Measurements from ENCODE around the gene SSNA1. TPM values are rescaled to one million over a fixed set of nuclear protein-coding genes. Genes with fewer than 3 reads are reported as not detected.

SSNA1 gene
- total and polyA plus RNA-seq, 9 of the 15 experiments (the other 6 are each of a cell fraction or from before 2014, with no cell fraction given): 1.9 to 130 (median 57.1) TPM

GRCh38 chr9:137236238-137236935 lies 47.9 kb downstream of the SSNA1 start (continued):
- TF ChIP-seq POLR2AphosphoS5 (IDR thresholded peaks at IDR 0.05; ENCODE audit: control insufficient read depth, insufficient read depth, low read depth, low read length): peak; percentile 62
- no peak for TF ChIP-seq SREBF1 (IDR thresholded peaks at IDR 0.05; ENCODE audit: borderline replicate concordance, low read depth, low read length)
- TF ChIP-seq ZNF253 (CRISPR knock-in tag; conservative IDR thresholded peaks at IDR 0.05): no peak
- peak; percentile 13; the same call in 1 of the 2 replicates for TF ChIP-seq KLF6 (CRISPR knock-in tag; IDR thresholded peaks at IDR 0.05; ENCODE audit: borderline replicate concordance)
- TF ChIP-seq KLF10 (CRISPR knock-in tag; IDR thresholded peaks at IDR 0.05): no peak
- TF ChIP-seq NELFE (IDR thresholded peaks at IDR 0.05; ENCODE audit: insufficient read depth, insufficient read length): no peak
- TF ChIP-seq RCOR1 (IDR thresholded peaks at IDR 0.05; ENCODE audit: borderline replicate concordance in 1 of 2, low read depth in 2 of 2, low read length in 2 of 2): peak in 1 of 2 experiments; percentile 79; a peak in 3 of 4 replicates
- peak; percentile 49 for TF ChIP-seq NEUROD1 (IDR thresholded peaks at IDR 0.05; ENCODE audit: borderline replicate concordance, low read depth, low read length, partially characterized antibody)
- peak; percentile 48; the same call in 1 of the 2 replicates for TF ChIP-seq ZKSCAN1 (IDR thresholded peaks at IDR 0.05; ENCODE audit: low read depth, low read length)
- peak; percentile 97 to 99 for TF ChIP-seq MAZ (CRISPR knock-in tag; conservative IDR thresholded peaks at IDR 0.05 in 1 of 2, IDR thresholded peaks at IDR 0.05 in 1 of 2)
- peak; percentile 68; the same call in 1 of the 2 replicates for TF ChIP-seq TARDBP (IDR thresholded peaks at IDR 0.05)
- TF ChIP-seq GTF3C2 (IDR thresholded peaks at IDR 0.05; ENCODE audit: borderline replicate concordance, extremely low read depth, insufficient read length): no peak
- peak; percentile 62 for TF ChIP-seq DACH1 (IDR thresholded peaks at IDR 0.05; ENCODE audit: partially characterized antibody)
- TF ChIP-seq GATAD2B (IDR thresholded peaks at IDR 0.05; ENCODE audit: borderline replicate concordance): no peak
- TF ChIP-seq, protein P1, sequence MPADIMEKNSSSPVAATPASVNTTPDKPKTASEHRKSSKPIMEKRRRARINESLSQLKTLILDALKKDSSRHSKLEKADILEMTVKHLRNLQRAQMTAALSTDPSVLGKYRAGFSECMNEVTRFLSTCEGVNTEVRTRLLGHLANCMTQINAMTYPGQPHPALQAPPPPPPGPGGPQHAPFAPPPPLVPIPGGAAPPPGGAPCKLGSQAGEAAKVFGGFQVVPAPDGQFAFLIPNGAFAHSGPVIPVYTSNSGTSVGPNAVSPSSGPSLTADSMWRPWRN (IDR thresholded peaks at IDR 0.05; ENCODE audit: low read depth): 0 out of 2 replicates have a peak, but pooled peaks have one; percentile 60
- no peak for TF ChIP-seq TCFL5 (CRISPR knock-in tag; conservative IDR thresholded peaks at IDR 0.05)
- TF ChIP-seq EP300 (IDR thresholded peaks at IDR 0.05; ENCODE audit: low read length): peak; percentile 64
- no peak for TF ChIP-seq ZNF717 (CRISPR knock-in tag; IDR thresholded peaks at IDR 0.05)
- TF ChIP-seq TRIM28 (IDR thresholded peaks at IDR 0.05): 0 out of 2 replicates have a peak, but pooled peaks have one; percentile 17
- TF ChIP-seq CTBP1 (IDR thresholded peaks at IDR 0.05; ENCODE audit: borderline replicate concordance): peak; percentile 84
- peak; percentile 95 for TF ChIP-seq SMAD4 (CRISPR knock-in tag; conservative IDR thresholded peaks at IDR 0.05)
- TF ChIP-seq, protein P2, sequence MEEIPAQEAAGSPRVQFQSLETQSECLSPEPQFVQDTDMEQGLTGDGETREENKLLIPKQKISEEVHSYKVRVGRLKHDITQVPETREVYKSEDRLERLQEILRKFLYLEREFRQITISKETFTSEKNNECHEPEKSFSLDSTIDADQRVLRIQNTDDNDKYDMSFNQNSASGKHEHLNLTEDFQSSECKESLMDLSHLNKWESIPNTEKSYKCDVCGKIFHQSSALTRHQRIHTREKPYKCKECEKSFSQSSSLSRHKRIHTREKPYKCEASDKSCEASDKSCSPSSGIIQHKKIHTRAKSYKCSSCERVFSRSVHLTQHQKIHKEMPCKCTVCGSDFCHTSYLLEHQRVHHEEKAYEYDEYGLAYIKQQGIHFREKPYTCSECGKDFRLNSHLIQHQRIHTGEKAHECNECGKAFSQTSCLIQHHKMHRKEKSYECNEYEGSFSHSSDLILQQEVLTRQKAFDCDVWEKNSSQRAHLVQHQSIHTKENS (CRISPR knock-in tag; IDR thresholded peaks at IDR 0.05): no peak
- TF ChIP-seq STAG1 (CRISPR knock-in tag; IDR thresholded peaks at IDR 0.05; ENCODE audit: borderline replicate concordance): peak; percentile 94
- TF ChIP-seq ZNF12 (CRISPR knock-in tag; IDR thresholded peaks at IDR 0.05): 0 out of 2 replicates have a peak, but pooled peaks have one; percentile 30
